Measurements from ENCODE around the gene KDM4B. TPM values are rescaled to one million over a fixed set of nuclear protein-coding genes. Genes with fewer than 3 reads are reported as not detected.

KDM4B gene
- total and polyA plus RNA-seq, 4 donors = 16.6 to 43.6 (median 28.0) TPM

GRCh38 chr19:5059793-5060192, 90.9 kb downstream of the KDM4B start:
- Histone ChIP-seq H3K36me3 (ENCODE audit: control insufficient read depth, insufficient read depth, low read length) (peaks cover 71% of the 10 kb centered on the region), H3K27me3 (ENCODE audit: control insufficient read depth, insufficient read depth, low read length) (no peaks in the 10 kb centered on the region), H3K4me3 (ENCODE audit: low read depth, low read length) (no peak overlapping the region), H3K4me1 (ENCODE audit: control insufficient read depth, insufficient read depth, low read length) (peaks cover 62% of the 10 kb centered on the region), H3K27ac (ENCODE audit: low read depth, low read length) (no peak overlapping the region), H3K9me3 (ENCODE audit: control insufficient read depth, insufficient read depth, low read length) (no peaks in the 10 kb centered on the region)
- WGBS (ENCODE audit: insufficient coverage) = 72% methylated on average over 12 of the region's 12 CpGs
- no peak for DNase-seq (ENCODE audit: low read depth in 4 of 6, low spot score in 6 of 6)

- 100% methylated on average over 1 of the region's 9 CpGs for WGBS (ENCODE audit: insufficient coverage)
Observed at GRCh38 chr19:5062195-5062594, 93.3 kb downstream of the KDM4B start.

GRCh38 chr19:5062799-5063198, 93.9 kb downstream of the KDM4B start:
- Histone ChIP-seq H3K27ac (ENCODE audit: low read depth, low read length) (no peak overlapping the region), H3K27me3 (ENCODE audit: control insufficient read depth, insufficient read depth, low read length) (no peaks in the 10 kb centered on the region), H3K4me3 (ENCODE audit: low read depth, low read length) (no peak overlapping the region), H3K4me1 (ENCODE audit: control insufficient read depth, insufficient read depth, low read length) (peaks cover 73% of the 10 kb centered on the region), H3K9me3 (ENCODE audit: control insufficient read depth, insufficient read depth, low read length) (no peaks in the 10 kb centered on the region), H3K36me3 (ENCODE audit: control insufficient read depth, insufficient read depth, low read length) (peaks cover 71% of the 10 kb centered on the region)
- WGBS (ENCODE audit: insufficient coverage) = 93% methylated on average over 4 of the region's 4 CpGs
- no peak for DNase-seq (ENCODE audit: low read depth in 4 of 6, low spot score in 6 of 6)

More at GRCh38 chr19:5062195-5062594, 93.3 kb downstream of the KDM4B start:
- H3K27ac ChIP-seq (ENCODE audit: low read depth, low read length) = no peak overlapping the region
- no peak for DNase-seq (ENCODE audit: low read depth in 4 of 6, low spot score in 6 of 6)
- H3K27me3 ChIP-seq (ENCODE audit: control insufficient read depth, insufficient read depth, low read length) = no peaks in the 10 kb centered on the region
- H3K36me3 ChIP-seq (ENCODE audit: control insufficient read depth, insufficient read depth, low read length) = peaks cover 75% of the 10 kb centered on the region
- H3K4me1 ChIP-seq (ENCODE audit: control insufficient read depth, insufficient read depth, low read length) = peaks cover 73% of the 10 kb centered on the region
- H3K9me3 ChIP-seq (ENCODE audit: control insufficient read depth, insufficient read depth, low read length) = no peaks in the 10 kb centered on the region
- H3K4me3 ChIP-seq (ENCODE audit: low read depth, low read length) = no peak overlapping the region

- H3K9me3 ChIP-seq (ENCODE audit: control insufficient read depth, insufficient read depth, low read length) = no peaks in the 10 kb centered on the region
- H3K36me3 ChIP-seq (ENCODE audit: control insufficient read depth, insufficient read depth, low read length) = peaks cover 70% of the 10 kb centered on the region
- H3K27ac ChIP-seq (ENCODE audit: low read depth, low read length) = no peak overlapping the region
- no peak overlapping the region for H3K4me3 ChIP-seq (ENCODE audit: low read depth, low read length)
- H3K27me3 ChIP-seq (ENCODE audit: control insufficient read depth, insufficient read depth, low read length) = no peaks in the 10 kb centered on the region
- WGBS (ENCODE audit: insufficient coverage) = 75% methylated on average over 28 of the region's 38 CpGs
- DNase-seq (ENCODE audit: low read depth in 4 of 6, low spot score in 6 of 6) = peak in 1 of 6 donors; percentile 60
- peaks cover 73% of the 10 kb centered on the region for H3K4me1 ChIP-seq (ENCODE audit: control insufficient read depth, insufficient read depth, low read length)
Observed at GRCh38 chr19:5063873-5064645, 95.1 kb downstream of the KDM4B start.

GRCh38 chr19:5064896-5065295, 96.0 kb downstream of the KDM4B start:
- H3K27me3 ChIP-seq (ENCODE audit: control insufficient read depth, insufficient read depth, low read length) = no peaks in the 10 kb centered on the region
- 82% methylated on average over 15 of the region's 19 CpGs for WGBS (ENCODE audit: insufficient coverage)
- peaks cover 65% of the 10 kb centered on the region for H3K4me1 ChIP-seq (ENCODE audit: control insufficient read depth, insufficient read depth, low read length)
- H3K36me3 ChIP-seq (ENCODE audit: control insufficient read depth, insufficient read depth, low read length) = peaks cover 62% of the 10 kb centered on the region
- H3K4me3 ChIP-seq (ENCODE audit: low read depth, low read length) = no peak overlapping the region
- no peaks in the 10 kb centered on the region for H3K9me3 ChIP-seq (ENCODE audit: control insufficient read depth, insufficient read depth, low read length)
- no peak for DNase-seq (ENCODE audit: low read depth in 4 of 6, low spot score in 6 of 6)
- H3K27ac ChIP-seq (ENCODE audit: low read depth, low read length) = no peak overlapping the region

- 71% methylated on average over 24 of the region's 24 CpGs for WGBS (ENCODE audit: insufficient coverage)
- no peak overlapping the region for H3K4me3 ChIP-seq (ENCODE audit: low read depth, low read length)
- DNase-seq (ENCODE audit: low read depth in 4 of 6, low spot score in 6 of 6) = no peak
- no peaks in the 10 kb centered on the region for H3K27me3 ChIP-seq (ENCODE audit: control insufficient read depth, insufficient read depth, low read length)
- H3K36me3 ChIP-seq (ENCODE audit: control insufficient read depth, insufficient read depth, low read length) = peaks cover 65% of the 10 kb centered on the region
- no peaks in the 10 kb centered on the region for H3K9me3 ChIP-seq (ENCODE audit: control insufficient read depth, insufficient read depth, low read length)
- H3K4me1 ChIP-seq (ENCODE audit: control insufficient read depth, insufficient read depth, low read length) = peaks cover 61% of the 10 kb centered on the region
- no peak overlapping the region for H3K27ac ChIP-seq (ENCODE audit: low read depth, low read length)
Observed at GRCh38 chr19:5065663-5066093, 96.8 kb downstream of the KDM4B start.

GRCh38 chr19:5066768-5067167, 97.9 kb downstream of the KDM4B start:
- H3K36me3 ChIP-seq (ENCODE audit: control insufficient read depth, insufficient read depth, low read length) = peaks cover 69% of the 10 kb centered on the region
- H3K27ac ChIP-seq (ENCODE audit: low read depth, low read length) = no peak overlapping the region
- peaks cover 62% of the 10 kb centered on the region for H3K4me1 ChIP-seq (ENCODE audit: control insufficient read depth, insufficient read depth, low read length)

GRCh38 chr19:5067678-5068077, 98.8 kb downstream of the KDM4B start:
- H3K4me3 ChIP-seq (ENCODE audit: low read depth, low read length) = no peak overlapping the region
- H3K36me3 ChIP-seq (ENCODE audit: control insufficient read depth, insufficient read depth, low read length) = peaks cover 70% of the 10 kb centered on the region
- peak in 1 of 6 donors; percentile 61 for DNase-seq (ENCODE audit: low read depth in 4 of 6, low spot score in 6 of 6)
- H3K9me3 ChIP-seq (ENCODE audit: control insufficient read depth, insufficient read depth, low read length) = no peaks in the 10 kb centered on the region
- 48% methylated on average over 11 of the region's 12 CpGs for WGBS (ENCODE audit: insufficient coverage)
- H3K27me3 ChIP-seq (ENCODE audit: control insufficient read depth, insufficient read depth, low read length) = no peaks in the 10 kb centered on the region
- H3K4me1 ChIP-seq (ENCODE audit: control insufficient read depth, insufficient read depth, low read length) = peaks cover 64% of the 10 kb centered on the region
- H3K27ac ChIP-seq (ENCODE audit: low read depth, low read length) = no peak overlapping the region

More at GRCh38 chr19:5066768-5067167, 97.9 kb downstream of the KDM4B start:
- no peaks in the 10 kb centered on the region for H3K9me3 ChIP-seq (ENCODE audit: control insufficient read depth, insufficient read depth, low read length)
- no peaks in the 10 kb centered on the region for H3K27me3 ChIP-seq (ENCODE audit: control insufficient read depth, insufficient read depth, low read length)
- H3K4me3 ChIP-seq (ENCODE audit: low read depth, low read length) = no peak overlapping the region
- DNase-seq (ENCODE audit: low read depth in 4 of 6, low spot score in 6 of 6) = no peak
- WGBS (ENCODE audit: insufficient coverage) = 96% methylated on average over 13 of the region's 14 CpGs

GRCh38 chr19:5068233-5069072, 99.5 kb downstream of the KDM4B start:
- 53% methylated on average over 28 of the region's 39 CpGs for WGBS (ENCODE audit: insufficient coverage)
- peaks cover 64% of the 10 kb centered on the region for H3K4me1 ChIP-seq (ENCODE audit: control insufficient read depth, insufficient read depth, low read length)

More at GRCh38 chr19:5068233-5069072, 99.5 kb downstream of the KDM4B start:
- peak in 1 of 6 donors; percentile 81 for DNase-seq (ENCODE audit: low read depth in 4 of 6, low spot score in 6 of 6)
- H3K27ac ChIP-seq (ENCODE audit: low read depth, low read length) = no peak overlapping the region
- no peaks in the 10 kb centered on the region for H3K27me3 ChIP-seq (ENCODE audit: control insufficient read depth, insufficient read depth, low read length)
- H3K4me3 ChIP-seq (ENCODE audit: low read depth, low read length) = no peak overlapping the region
- H3K9me3 ChIP-seq (ENCODE audit: control insufficient read depth, insufficient read depth, low read length) = no peaks in the 10 kb centered on the region
- peaks cover 76% of the 10 kb centered on the region for H3K36me3 ChIP-seq (ENCODE audit: control insufficient read depth, insufficient read depth, low read length)
